HEK293 (cell line): ENCODE data around the gene ITGA4.

Experiments used
- CTCF ChIP-seq: fragments of 450-650 bp; formaldehyde crosslinking; IDR thresholded peaks from 2 replicates; pipeline ENCODE4 v1.5.1; 2016; ENCODE audit warnings: missing biosample characterization, missing genetic modification characterization
- TF ChIP-seq, protein P1 (sequence below): fragments of 450-650 bp; formaldehyde crosslinking; IDR thresholded peaks from 2 replicates; pipeline ENCODE4 v1.5.1; 2017; ENCODE audit warnings: missing biosample characterization, missing genetic modification characterization

DNA sequence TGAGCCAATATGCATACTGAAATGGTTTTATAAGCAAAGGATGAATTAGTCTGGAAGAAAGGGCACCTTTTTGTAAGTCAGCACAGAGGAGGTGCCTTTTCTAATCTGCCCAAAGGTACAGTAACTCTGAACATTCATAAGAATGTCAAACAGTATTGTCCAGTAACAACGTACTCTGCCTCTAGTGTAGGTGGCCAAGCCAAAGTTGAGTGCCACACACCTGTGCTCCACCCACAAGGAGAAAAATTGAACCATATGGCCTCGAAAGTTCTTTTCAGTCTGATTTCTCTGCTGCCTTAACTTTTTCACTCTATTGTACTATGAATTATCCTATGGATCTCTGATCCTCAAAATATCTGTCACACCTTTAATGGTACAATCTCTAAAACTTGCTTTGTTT lies 112.9 kb downstream of the ITGA4 start:
- no peak for TF ChIP-seq CTCF (tag by site-specific recombination)
- TF ChIP-seq, protein P1, sequence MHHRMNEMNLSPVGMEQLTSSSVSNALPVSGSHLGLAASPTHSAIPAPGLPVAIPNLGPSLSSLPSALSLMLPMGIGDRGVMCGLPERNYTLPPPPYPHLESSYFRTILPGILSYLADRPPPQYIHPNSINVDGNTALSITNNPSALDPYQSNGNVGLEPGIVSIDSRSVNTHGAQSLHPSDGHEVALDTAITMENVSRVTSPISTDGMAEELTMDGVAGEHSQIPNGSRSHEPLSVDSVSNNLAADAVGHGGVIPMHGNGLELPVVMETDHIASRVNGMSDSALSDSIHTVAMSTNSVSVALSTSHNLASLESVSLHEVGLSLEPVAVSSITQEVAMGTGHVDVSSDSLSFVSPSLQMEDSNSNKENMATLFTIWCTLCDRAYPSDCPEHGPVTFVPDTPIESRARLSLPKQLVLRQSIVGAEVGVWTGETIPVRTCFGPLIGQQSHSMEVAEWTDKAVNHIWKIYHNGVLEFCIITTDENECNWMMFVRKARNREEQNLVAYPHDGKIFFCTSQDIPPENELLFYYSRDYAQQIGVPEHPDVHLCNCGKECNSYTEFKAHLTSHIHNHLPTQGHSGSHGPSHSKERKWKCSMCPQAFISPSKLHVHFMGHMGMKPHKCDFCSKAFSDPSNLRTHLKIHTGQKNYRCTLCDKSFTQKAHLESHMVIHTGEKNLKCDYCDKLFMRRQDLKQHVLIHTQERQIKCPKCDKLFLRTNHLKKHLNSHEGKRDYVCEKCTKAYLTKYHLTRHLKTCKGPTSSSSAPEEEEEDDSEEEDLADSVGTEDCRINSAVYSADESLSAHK (tag by site-specific recombination): no peak
